ENCODE measurements around the gene ARL8B. TPM values are rescaled to one million over a fixed set of nuclear protein-coding genes. Genes with fewer than 3 reads are reported as not detected.

The ARL8B gene
- total and polyA plus RNA-seq, 2 donors (not counting 1 experiment from before 2014, with no cell fraction given): 14.5 to 67.3 TPM

DNA sequence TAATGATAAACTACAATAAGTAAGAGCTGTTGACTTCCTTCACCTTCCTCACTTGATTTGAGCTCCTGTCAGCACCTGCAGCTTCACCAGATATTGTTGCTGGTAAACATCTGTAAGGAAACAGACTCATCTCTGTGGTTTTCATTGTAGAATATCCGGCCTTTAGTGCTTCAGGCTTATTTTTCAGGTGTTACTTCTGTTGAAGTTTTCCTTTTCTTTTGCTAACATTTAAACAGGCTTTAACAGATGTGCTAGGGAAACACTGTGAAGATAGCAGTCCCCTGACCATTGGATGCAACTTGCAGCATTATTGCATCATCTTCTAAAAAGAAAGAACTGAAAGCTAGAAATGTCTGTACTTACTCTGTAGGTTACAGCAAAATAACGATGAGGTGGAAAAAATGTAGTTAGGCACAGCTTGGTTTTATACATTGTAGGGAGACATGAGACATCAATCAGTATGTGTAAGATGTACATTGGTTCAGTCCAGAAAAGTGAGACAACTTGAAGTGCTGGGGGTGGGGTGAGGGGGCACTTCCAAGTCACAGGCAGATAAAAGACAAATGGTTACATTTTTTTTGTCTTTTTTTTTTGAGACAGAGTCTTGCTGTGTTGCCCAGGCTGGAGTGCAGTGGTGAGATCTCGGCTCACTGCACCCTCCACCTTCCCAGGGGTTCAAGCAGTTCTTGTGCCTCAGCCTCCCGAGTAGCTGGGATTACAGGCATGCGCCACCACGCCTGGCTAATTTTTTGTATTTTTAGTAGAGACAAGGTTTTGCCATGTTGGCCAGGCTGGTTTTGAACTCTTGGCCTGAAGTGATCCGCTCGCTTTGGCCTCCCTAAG is 75.6 kb downstream of the ARL8B start:
- H3K27ac ChIP-seq (ENCODE audit: low read length in 2 of 2): peak overlapping the region; percentile 81 to 97
- peaks cover 13 to 53% of the 10 kb centered on the region in 2 experiments for H3K36me3 ChIP-seq (replicated peaks in 1 of 2; ENCODE audit: control extremely low read depth in 1 of 2, control insufficient read depth in 1 of 2, extremely low read depth in 1 of 2, insufficient read depth in 2 of 2, low read length in 1 of 2)
- no peak overlapping the region for H3K4me3 ChIP-seq (ENCODE audit: control extremely low read depth in 1 of 5, extremely low read depth in 1 of 5, insufficient read depth in 1 of 5, low read depth in 2 of 5, low read length in 4 of 5)
- ChIA-PET CTCF (interaction anchor here (0.6 to 3.8 kb wide), 14 partner anchors 8 to 1990 kb away, joined by 3 to 13 read pairs (median 3); partner anchors contain the start of gene EDEM1), POLR2A (interaction anchor here (0.9 to 3.5 kb wide), 3 partner anchors 10 to 219 kb away, joined by 6 to 58 read pairs (median 15); partner anchors contain the start of genes BHLHE40 and EDEM1)
- H3K9me3 ChIP-seq (ENCODE audit: control extremely low read depth in 1 of 3, control insufficient read depth in 2 of 3, insufficient read depth in 1 of 3, low read length in 2 of 3): no peaks in the 10 kb centered on the region
- TF ChIP-seq, protein P1, sequence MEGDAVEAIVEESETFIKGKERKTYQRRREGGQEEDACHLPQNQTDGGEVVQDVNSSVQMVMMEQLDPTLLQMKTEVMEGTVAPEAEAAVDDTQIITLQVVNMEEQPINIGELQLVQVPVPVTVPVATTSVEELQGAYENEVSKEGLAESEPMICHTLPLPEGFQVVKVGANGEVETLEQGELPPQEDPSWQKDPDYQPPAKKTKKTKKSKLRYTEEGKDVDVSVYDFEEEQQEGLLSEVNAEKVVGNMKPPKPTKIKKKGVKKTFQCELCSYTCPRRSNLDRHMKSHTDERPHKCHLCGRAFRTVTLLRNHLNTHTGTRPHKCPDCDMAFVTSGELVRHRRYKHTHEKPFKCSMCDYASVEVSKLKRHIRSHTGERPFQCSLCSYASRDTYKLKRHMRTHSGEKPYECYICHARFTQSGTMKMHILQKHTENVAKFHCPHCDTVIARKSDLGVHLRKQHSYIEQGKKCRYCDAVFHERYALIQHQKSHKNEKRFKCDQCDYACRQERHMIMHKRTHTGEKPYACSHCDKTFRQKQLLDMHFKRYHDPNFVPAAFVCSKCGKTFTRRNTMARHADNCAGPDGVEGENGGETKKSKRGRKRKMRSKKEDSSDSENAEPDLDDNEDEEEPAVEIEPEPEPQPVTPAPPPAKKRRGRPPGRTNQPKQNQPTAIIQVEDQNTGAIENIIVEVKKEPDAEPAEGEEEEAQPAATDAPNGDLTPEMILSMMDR (IDR thresholded peaks at IDR 0.05): no peak
- no peak for TF ChIP-seq EZH2 (IDR thresholded peaks at IDR 0.05; ENCODE audit: borderline replicate concordance, insufficient read depth, low read depth, low read length, poor library complexity, severe bottlenecking)
- peaks cover 85% of the 10 kb centered on the region for H3K4me1 Mint-ChIP-seq
- H2AFZ ChIP-seq (ENCODE audit: insufficient read depth, low read depth, low read length, poor library complexity, severe bottlenecking): no peak overlapping the region
- intact Hi-C loops (cut with micrococcal nuclease): loop anchor here (1.0 to 5.0 kb wide), 6 partner anchors 10 to 485 kb away; partner anchors contain the start of genes ARL8B, BHLHE40 and EDEM1
- H3K27me3 Mint-ChIP-seq: no peaks in the 10 kb centered on the region
- no peaks in the 10 kb centered on the region for H3K9me3 Mint-ChIP-seq (ENCODE audit: insufficient read depth)
- H3K9ac ChIP-seq (ENCODE audit: low read length): peak overlapping the region; percentile 25
- peak overlapping the region; percentile 79 for H3K4me3 Mint-ChIP-seq
- ATAC-seq (ENCODE audit: low read depth) (peak; percentile 50), DNase-seq (peak; percentile 75)
- 71% methylated on average over 4 of the region's 8 CpGs for WGBS (ENCODE audit: insufficient coverage)
- H3K4me1 ChIP-seq (ENCODE audit: control insufficient read depth in 2 of 2, insufficient read depth in 2 of 2, low read length in 2 of 2): peaks cover 65 to 75% of the 10 kb centered on the region in 2 donors
- H4K20me1 ChIP-seq (ENCODE audit: control insufficient read depth, insufficient read depth, low read length, poor library complexity, severe bottlenecking): peaks cover 4% of the 10 kb centered on the region
- H3K79me2 ChIP-seq (ENCODE audit: control insufficient read depth, insufficient read depth, low read length): peaks cover 100% of the 10 kb centered on the region
- H3K27me3 ChIP-seq (replicated peaks in 1 of 4; ENCODE audit: control extremely low read depth in 1 of 4, control insufficient read depth in 3 of 4, insufficient read depth in 4 of 4, low read length in 3 of 4): no peaks in the 10 kb centered on the region
- H3K27ac Mint-ChIP-seq: peak overlapping the region; percentile 93
- peak overlapping the region; percentile 60 for H3K4me2 ChIP-seq (replicated peaks; ENCODE audit: low read depth, low read length, poor library complexity, severe bottlenecking)
